KOPT-K1 (cell line): ENCODE results near the gene MEGF10.

Source experiments
- H3K27ac ChIP-seq: fragments of 200-600 bp; sonication (generic); 2 replicates; pipeline ENCODE4 v1.5.1; 2016; ENCODE audit warnings: antibody characterized with exemption, mild to moderate bottlenecking, low read depth, low read length; ENCODE audit not compliant: poor library complexity, severe bottlenecking
- H3K36me3 ChIP-seq: fragments of 200-600 bp; sonication (generic); 2 replicates; pipeline ENCODE4 v1.5.1; 2017; ENCODE audit warnings: antibody characterized with exemption, mild to moderate bottlenecking, low read length, moderate library complexity; ENCODE audit not compliant: insufficient read depth
- H3K9me3 ChIP-seq: fragments of 200-600 bp; sonication (generic); 2 replicates; pipeline ENCODE4 v1.5.1; 2017; ENCODE audit warnings: antibody characterized with exemption, low read length, mild to moderate bottlenecking; ENCODE audit not compliant: insufficient read depth, poor library complexity, severe bottlenecking

Gene MEGF10

DNA sequence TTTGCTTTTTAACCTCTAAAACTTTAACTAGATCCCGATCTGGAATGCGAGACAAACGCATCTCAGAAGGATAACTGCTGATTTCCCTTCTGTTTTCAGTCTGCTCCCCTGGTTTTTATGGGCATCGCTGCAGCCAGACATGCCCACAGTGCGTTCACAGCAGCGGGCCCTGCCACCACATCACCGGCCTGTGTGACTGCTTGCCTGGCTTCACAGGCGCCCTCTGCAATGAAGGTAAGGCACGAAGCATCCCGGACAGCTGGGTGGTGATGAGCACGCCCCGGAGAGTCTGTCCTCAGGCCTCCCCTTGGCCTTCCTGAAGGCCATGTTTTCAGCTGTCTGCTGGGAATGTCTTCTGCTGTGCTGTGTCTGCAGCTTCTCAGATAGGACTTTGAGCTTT lies 144.0 kb downstream of the MEGF10 start:
- no peak overlapping the region for H3K27ac ChIP-seq
- no peaks in the 10 kb centered on the region for H3K9me3 ChIP-seq
- no peaks in the 10 kb centered on the region for H3K36me3 ChIP-seq

DNA sequence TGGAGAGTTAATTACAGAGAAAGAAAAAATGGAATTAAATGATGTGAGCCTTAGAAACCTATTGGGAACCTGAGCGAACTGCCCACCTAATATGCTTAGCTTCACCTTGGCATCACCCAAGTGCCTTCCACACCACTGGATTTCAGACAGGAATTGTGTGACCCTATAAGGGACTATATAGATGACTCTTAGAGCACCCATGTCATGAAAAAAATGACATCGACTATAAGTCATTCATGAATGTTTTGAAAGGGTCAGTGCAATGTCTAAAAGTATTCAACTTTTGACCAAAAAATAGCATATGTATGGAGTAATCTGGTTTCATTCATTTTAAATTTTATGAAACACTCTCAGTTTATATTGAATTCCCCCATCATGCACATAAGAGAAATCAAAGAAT lies 145.2 kb downstream of the MEGF10 start:
- Histone ChIP-seq H3K27ac (no peak overlapping the region), H3K36me3 (no peaks in the 10 kb centered on the region), H3K9me3 (no peaks in the 10 kb centered on the region)

- Histone ChIP-seq H3K36me3 (no peaks in the 10 kb centered on the region), H3K9me3 (no peaks in the 10 kb centered on the region), H3K27ac (no peak overlapping the region)
Measured at GRCh38 chr5:127439644-127440043, 149.0 kb downstream of the MEGF10 start.

DNA sequence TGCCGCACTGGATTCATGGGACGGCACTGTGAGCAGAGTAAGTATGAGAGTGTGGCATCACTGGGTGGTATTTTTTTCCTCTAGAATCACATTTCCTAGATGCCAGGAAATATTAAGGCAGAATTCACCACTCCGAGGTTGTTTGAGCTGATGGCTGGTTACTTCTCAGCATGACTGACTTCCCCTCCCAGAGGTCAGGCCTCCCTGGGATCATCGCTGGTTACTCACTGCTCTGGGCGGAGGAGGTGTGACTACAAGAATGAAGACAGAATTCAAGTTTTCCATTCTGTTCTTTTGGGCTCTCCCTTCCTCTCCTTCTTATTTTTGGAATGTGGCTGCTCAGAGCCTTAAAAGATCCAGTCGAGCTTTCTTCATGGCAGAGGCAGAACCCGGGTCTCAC lies 150.2 kb downstream of the MEGF10 start:
- H3K36me3 ChIP-seq, result no peaks in the 10 kb centered on the region
- no peaks in the 10 kb centered on the region for H3K9me3 ChIP-seq
- H3K27ac ChIP-seq, result no peak overlapping the region

GRCh38 chr5:127441799-127442484 lies 151.3 kb downstream of the MEGF10 start:
- Histone ChIP-seq H3K9me3 (no peaks in the 10 kb centered on the region), H3K36me3 (no peaks in the 10 kb centered on the region)

GRCh38 chr5:127444171-127444570 lies 153.6 kb downstream of the MEGF10 start:
- Histone ChIP-seq H3K9me3 (no peaks in the 10 kb centered on the region), H3K36me3 (no peaks in the 10 kb centered on the region), H3K27ac (no peak overlapping the region)

More at GRCh38 chr5:127441799-127442484, 151.3 kb downstream of the MEGF10 start:
- H3K27ac ChIP-seq, result no peak overlapping the region

GRCh38 chr5:127445328-127445727 lies 154.7 kb downstream of the MEGF10 start:
- Histone ChIP-seq H3K27ac (no peak overlapping the region), H3K9me3 (no peaks in the 10 kb centered on the region), H3K36me3 (no peaks in the 10 kb centered on the region)

DNA sequence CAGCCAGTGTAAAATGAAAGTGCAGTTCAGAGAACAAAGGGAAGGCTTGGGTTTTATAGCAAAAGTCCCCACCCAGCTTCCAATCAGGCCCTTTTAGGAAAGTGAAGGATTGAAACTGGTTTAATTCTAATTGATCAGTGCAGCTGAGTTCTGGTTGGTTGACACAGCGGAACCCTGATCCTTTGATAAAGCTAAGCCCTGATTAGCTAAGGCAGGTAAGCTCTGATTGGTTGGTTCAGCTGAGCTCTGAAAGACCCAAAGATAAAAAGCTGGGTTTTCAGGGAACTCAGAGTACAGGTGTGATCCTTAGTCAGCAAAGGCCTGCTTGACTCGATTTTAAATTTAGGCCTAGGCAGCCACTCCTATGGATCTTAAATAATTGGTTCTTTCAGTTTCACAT lies 156.0 kb downstream of the MEGF10 start:
- no peak overlapping the region for H3K27ac ChIP-seq
- no peaks in the 10 kb centered on the region for H3K36me3 ChIP-seq
- no peaks in the 10 kb centered on the region for H3K9me3 ChIP-seq

GRCh38 chr5:127447827-127448226 lies 157.2 kb downstream of the MEGF10 start:
- Histone ChIP-seq H3K36me3 (no peaks in the 10 kb centered on the region), H3K27ac (no peak overlapping the region), H3K9me3 (no peaks in the 10 kb centered on the region)

DNA sequence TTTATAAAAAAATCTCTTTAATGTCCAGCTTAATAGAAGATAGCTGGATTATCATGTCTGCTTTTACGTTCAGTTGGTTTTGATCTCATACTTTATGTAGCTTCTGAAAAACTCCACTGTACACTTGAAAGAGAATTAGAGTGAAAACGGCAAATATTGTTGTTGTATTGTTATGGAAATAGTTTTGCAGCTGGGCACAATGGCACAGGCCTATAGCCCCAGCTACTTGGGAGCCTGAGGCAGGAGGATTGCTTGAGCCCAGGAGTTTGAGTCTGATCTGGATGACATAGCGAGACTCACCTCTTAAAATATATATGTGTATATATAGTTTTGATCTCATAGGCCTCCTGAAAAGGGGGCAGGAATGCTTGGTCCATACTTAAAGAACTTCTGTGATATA lies 159.4 kb downstream of the MEGF10 start:
- Histone ChIP-seq H3K36me3 (no peaks in the 10 kb centered on the region), H3K27ac (no peak overlapping the region), H3K9me3 (no peaks in the 10 kb centered on the region)

DNA sequence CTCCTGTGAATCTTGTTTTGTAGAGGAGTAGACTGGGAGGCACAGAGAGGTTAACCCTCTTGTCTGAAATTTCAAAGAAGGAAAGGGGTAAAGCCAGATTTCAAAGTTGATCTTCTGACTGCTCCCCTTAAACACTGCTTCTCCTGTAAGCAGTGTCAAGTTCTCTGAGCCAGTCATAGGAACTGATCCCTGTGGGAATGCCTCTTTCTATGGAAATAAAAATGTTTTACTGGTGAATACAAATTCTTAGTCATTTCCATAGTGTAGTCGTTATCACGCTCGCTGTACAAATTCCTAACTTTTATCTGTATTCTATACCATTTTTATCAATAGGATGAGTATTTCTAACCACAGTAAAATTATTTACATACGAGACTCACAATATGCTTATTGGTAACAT lies 160.5 kb downstream of the MEGF10 start:
- Histone ChIP-seq H3K9me3 (no peaks in the 10 kb centered on the region), H3K36me3 (no peaks in the 10 kb centered on the region), H3K27ac (no peak overlapping the region)

- Histone ChIP-seq H3K27ac (no peak overlapping the region), H3K36me3 (no peaks in the 10 kb centered on the region), H3K9me3 (no peaks in the 10 kb centered on the region)
Measured at GRCh38 chr5:127452626-127453025, 162.0 kb downstream of the MEGF10 start.

- H3K27ac ChIP-seq, result no peak overlapping the region
- H3K9me3 ChIP-seq, result no peaks in the 10 kb centered on the region
- H3K36me3 ChIP-seq, result no peaks in the 10 kb centered on the region
Measured at GRCh38 chr5:127471211-127471610, 180.6 kb downstream of the MEGF10 start.

DNA sequence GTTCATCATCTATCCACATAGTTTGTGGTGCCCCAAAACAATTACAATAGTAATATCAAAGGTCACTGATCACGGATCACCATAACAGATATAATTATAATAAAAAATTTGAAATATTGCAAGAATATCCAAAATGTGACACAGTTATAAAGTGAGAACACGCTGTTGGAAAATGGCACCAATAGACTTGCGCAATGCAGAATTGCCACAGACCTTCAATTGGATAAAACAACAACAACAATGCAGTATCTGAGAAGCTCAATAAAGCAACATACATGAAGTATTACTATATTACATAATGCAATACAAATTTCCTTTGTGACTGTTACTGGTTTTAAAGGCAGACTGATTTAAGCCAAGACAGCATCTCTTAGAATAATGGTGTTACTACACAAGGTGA lies 182.1 kb downstream of the MEGF10 start:
- no peaks in the 10 kb centered on the region for H3K36me3 ChIP-seq
- H3K9me3 ChIP-seq, result no peaks in the 10 kb centered on the region
- H3K27ac ChIP-seq, result no peak overlapping the region

GRCh38 chr5:127486471-127486870 lies 195.9 kb downstream of the MEGF10 start:
- no peaks in the 10 kb centered on the region for H3K36me3 ChIP-seq
- H3K9me3 ChIP-seq, result no peaks in the 10 kb centered on the region
- H3K27ac ChIP-seq, result no peak overlapping the region

- Histone ChIP-seq H3K9me3 (no peaks in the 10 kb centered on the region), H3K36me3 (no peaks in the 10 kb centered on the region), H3K27ac (no peak overlapping the region)
Measured at GRCh38 chr5:127492854-127493738, 202.5 kb downstream of the MEGF10 start.
